A549 (cell line): ENCODE measurements around the gene MAPK4. TPM values are rescaled to one million over a fixed set of nuclear protein-coding genes. Genes with fewer than 3 reads are reported as not detected.

Experiments used
- ATAC-seq, 2 experiments: fragments of 200-7000 bp in 1 of 2; fragments of >200 bp in 1 of 2; cut with Nextera tagmentation in 1 of 2; cut with Tn5 transposase in 1 of 2; 3 replicates each; pipeline versions ENCODE4 v1.8.0 to v1.9.1; 2018 to 2020; ENCODE audit warnings: mild to moderate bottlenecking in 1 of 2, moderate library complexity in 1 of 2
- CTCF ChIA-PET: fragments of 300-600 bp; sonication (Branson Sonifier 250); formaldehyde crosslinking; extraction: SDS; loops from one replicate; lab custom pipeline; 2021; ENCODE audit warnings: antibody characterized with exemption, inconsistent platforms; lab: Yijun Ruan, JAX
- POLR2A ChIA-PET: fragments of 350-600 bp; formaldehyde crosslinking; extraction: SDS; loops from one replicate; lab custom pipeline; 2021; ENCODE audit warnings: antibody characterized with exemption, inconsistent platforms; lab: Yijun Ruan, JAX
- DNase-seq, 2 experiments: peaks; one replicate each; pipeline versions ENCODE4 v3.0.0 to v3.0.0-alpha.2; 2011 to 2016; ENCODE audit warnings: low read depth in 1 of 2, low spot score in 1 of 2
- FAIRE-seq: peaks from 2 replicates; lab custom pipeline; 2011; peaks lifted over from hg19 to GRCh38; lab: Jason Lieb, UNC
- H3K27ac ChIP-seq, 2 experiments: fragments of >200 bp; sonication (Bioruptor Twin); formaldehyde crosslinking; 3 replicates each; pipeline ENCODE4 v1.5.1; 2016 to 2017
- H3K4me1 ChIP-seq: fragments of >200 bp; sonication (Bioruptor Twin); formaldehyde crosslinking; 3 replicates; pipeline ENCODE4 v1.6.1; 2016
- H3K4me2 ChIP-seq: fragments of >200 bp; sonication (Bioruptor Twin); formaldehyde crosslinking; 3 replicates; pipeline ENCODE4 v1.6.1; 2016
- H3K4me3 ChIP-seq: fragments of >200 bp; sonication (Bioruptor Twin); formaldehyde crosslinking; 3 replicates; pipeline ENCODE4 v1.5.1; 2016
- H3K9me3 ChIP-seq: fragments of >200 bp; sonication (Bioruptor Twin); formaldehyde crosslinking; 3 replicates; pipeline ENCODE4 v1.6.1; 2016
- ATOH8 ChIP-seq: fragments of 250-450 bp; sonication (Bioruptor Pico); IDR thresholded peaks from 2 replicates; pipeline ENCODE4 v1.5.0; 2020; ENCODE audit warnings: low read depth, mild to moderate bottlenecking, moderate library complexity
- CBX2 ChIP-seq: fragments of 200-600 bp; sonication (generic); IDR thresholded peaks from 2 replicates; pipeline ENCODE4 v1.6.1; 2016; ENCODE audit warnings: low read depth, mild to moderate bottlenecking, borderline replicate concordance
- CBX8 ChIP-seq: fragments of 200-600 bp; sonication (generic); IDR thresholded peaks from 2 replicates; pipeline ENCODE4 v1.6.1; 2016
- CHD2 ChIP-seq: fragments of 150-350 bp; IDR thresholded peaks from 2 replicates; pipeline ENCODE4 v1.6.1; 2014; ENCODE audit warnings: low read length; ENCODE audit not compliant: partially characterized antibody
- E2F6 ChIP-seq: IDR thresholded peaks from 2 replicates; pipeline ENCODE4 v1.6.1; 2012; ENCODE audit warnings: low read depth, borderline replicate concordance
- EHMT2 ChIP-seq: fragments of 200-600 bp; sonication (generic); IDR thresholded peaks from 2 replicates; pipeline ENCODE4 v1.6.1; 2016; ENCODE audit warnings: antibody characterized with exemption, low read depth, mild to moderate bottlenecking, moderate library complexity
- EP300 ChIP-seq, 2 experiments: fragments of >200 bp; sonication (Bioruptor Twin); formaldehyde crosslinking; IDR thresholded peaks; 2 replicates in 1 of 2; 3 replicates in 1 of 2; pipeline ENCODE4 v1.6.1; 2016 to 2017
- FOSL2 ChIP-seq, 2 experiments: fragments of 450-650 bp in 1 of 2; fragments of >200 bp in 1 of 2; sonication (Bioruptor Twin) in 1 of 2; formaldehyde crosslinking; IDR thresholded peaks; 2 replicates each; pipeline versions ENCODE4 v1.5.0 to v1.6.1; 2016 to 2020; ENCODE audit warnings: mild to moderate bottlenecking in 1 of 2, moderate library complexity in 1 of 2
- FOXS1 ChIP-seq: fragments of 250-450 bp; sonication (Bioruptor Pico); IDR thresholded peaks from 2 replicates; pipeline ENCODE4 v1.5.0; 2020; ENCODE audit warnings: mild to moderate bottlenecking, moderate library complexity
- GATA3 ChIP-seq: IDR thresholded peaks from 2 replicates; pipeline ENCODE4 v1.6.1; 2012; ENCODE audit warnings: borderline replicate concordance
- JUN ChIP-seq, 2 experiments: fragments of >200 bp; sonication (Bioruptor Twin); formaldehyde crosslinking; IDR thresholded peaks; 2 replicates in 1 of 2; 3 replicates in 1 of 2; pipeline ENCODE4 v1.6.1; 2016 to 2017
- MAFK ChIP-seq: fragments of 450-650 bp; IDR thresholded peaks from 2 replicates; pipeline ENCODE4 v1.6.1; 2014; ENCODE audit not compliant: partially characterized antibody
- MAX ChIP-seq: IDR thresholded peaks from 2 replicates; pipeline ENCODE4 v1.6.1; 2012
- MAZ ChIP-seq: fragments of 150-350 bp; IDR thresholded peaks from 2 replicates; pipeline ENCODE4 v1.6.1; 2014; ENCODE audit warnings: antibody characterized with exemption, low read depth, low read length, borderline replicate concordance
- POLR2A ChIP-seq: IDR thresholded peaks from 2 replicates; pipeline ENCODE4 v1.6.1; 2012; ENCODE audit warnings: mild to moderate bottlenecking, low read length
- REST ChIP-seq: fragments of 200-600 bp; sonication (generic); IDR thresholded peaks from 2 replicates; pipeline ENCODE4 v1.6.1; 2016; ENCODE audit warnings: antibody characterized with exemption, mild to moderate bottlenecking, moderate library complexity
- SREBF2 ChIP-seq: fragments of 450-650 bp; IDR thresholded peaks from 2 replicates; pipeline ENCODE4 v1.6.1; 2014; ENCODE audit warnings: mild to moderate bottlenecking, moderate library complexity
- ZFP36 ChIP-seq: fragments of 450-650 bp; IDR thresholded peaks from 2 replicates; pipeline ENCODE4 v1.6.1; 2014; ENCODE audit warnings: borderline replicate concordance; ENCODE audit not compliant: partially characterized antibody
- ZNF302 ChIP-seq: fragments of 250-450 bp; sonication (Bioruptor Pico); IDR thresholded peaks from 2 replicates; pipeline ENCODE4 v1.9.0; 2021; ENCODE audit warnings: inconsistent platforms, mild to moderate bottlenecking, moderate library complexity
- ZSCAN20 ChIP-seq: fragments of 250-450 bp; sonication (Bioruptor Pico); IDR thresholded peaks from 2 replicates; pipeline ENCODE4 v1.8.0; 2022; ENCODE audit warnings: mild to moderate bottlenecking, moderate library complexity
- WGBS: methylation state at CpG from one replicate; pipeline ENCODE4 v1.1.6; 2017; ENCODE audit errors: missing lambda C conversion rate; 5-methylcytosine and 5-hydroxymethylcytosine counted together
- polyA plus RNA-seq, 4 experiments: library from polyadenylated mRNA; depleted of rRNA in 3 of 4; stranded (reverse); fragments of >200 nt; fragmentation: RNase III in 1 of 4; extraction: RNeasy Plus Mini Kit Qiagen cat#74134 plus additional on column Dnase treatment in 1 of 4; gene quantifications; 2 replicates in 3 of 4; 3 replicates in 1 of 4; pipeline ENCODE4 v1.2.3, GENCODE V29; 2011 to 2017

The MAPK4 gene
- polyA plus RNA-seq, 2 of the 4 experiments (the other 2 are of a cell fraction), result 0.01 TPM; not detected in 1

GRCh38 chr18:50626317-50626716 is 66.4 kb downstream of the MAPK4 start:
- TF ChIP-seq ZSCAN20, result no peak
- no peak for TF ChIP-seq FOSL2 (IDR thresholded peaks at IDR 0.05)
- TF ChIP-seq FOSL2 (CRISPR knock-in tag; IDR thresholded peaks at IDR 0.05), result no peak
- TF ChIP-seq POLR2A, result no peak
- no peak for TF ChIP-seq MAZ
- no peak for TF ChIP-seq ZFP36
- TF ChIP-seq SREBF2, result no peak
- no peak for TF ChIP-seq FOXS1
- H3K4me2 ChIP-seq, result no peak overlapping the region
- no peak overlapping the region for H3K4me3 ChIP-seq
- no peak overlapping the region for H3K27ac ChIP-seq
- ATAC-seq, result no peak
- no peaks in the 10 kb centered on the region for H3K9me3 ChIP-seq
- H3K4me1 ChIP-seq, result no peaks in the 10 kb centered on the region
- no peak for FAIRE-seq
- WGBS, result 46% methylated on average over 10 of the region's 10 CpGs
- CTCF ChIA-PET, result no interaction called here
- POLR2A ChIA-PET, result no interaction called here
- DNase-seq, result no peak

- DNase-seq, result no peak
- TF ChIP-seq FOXS1 (no peak), CBX8 (no peak), MAX (no peak), CHD2 (no peak), GATA3 (no peak), ZNF302 (CRISPR knock-in tag) (no peak), CBX2 (no peak), ATOH8 (CRISPR knock-in tag) (no peak), REST (no peak), E2F6 (no peak), MAFK (no peak), JUN (IDR thresholded peaks at IDR 0.05) (no peak), EHMT2 (no peak), EP300 (IDR thresholded peaks at IDR 0.05) (no peak)
Observed at GRCh38 chr18:50627594-50628532, 68.0 kb downstream of the MAPK4 start.

More at GRCh38 chr18:50627594-50628532, 68.0 kb downstream of the MAPK4 start:
- Histone ChIP-seq H3K4me2 (no peak overlapping the region), H3K9me3 (no peaks in the 10 kb centered on the region), H3K4me1 (peaks cover 5% of the 10 kb centered on the region; the same call in 1 of the 3 replicates), H3K27ac (no peak overlapping the region), H3K4me3 (no peak overlapping the region)
- ChIA-PET POLR2A (no interaction called here), CTCF (no interaction called here)
- ATAC-seq, result no peak
- 57% methylated on average over 14 of the region's 16 CpGs for WGBS
- FAIRE-seq, result no peak
